ENCODE results near the gene BMP6. TPM values are rescaled to one million over a fixed set of nuclear protein-coding genes. Genes with fewer than 3 reads are reported as not detected.

The BMP6 gene
- total and polyA plus RNA-seq, 2 of the 8 experiments (the other 6 are each of a cell fraction or from before 2014, with no cell fraction given) = 2.0 to 2.1 TPM

DNA sequence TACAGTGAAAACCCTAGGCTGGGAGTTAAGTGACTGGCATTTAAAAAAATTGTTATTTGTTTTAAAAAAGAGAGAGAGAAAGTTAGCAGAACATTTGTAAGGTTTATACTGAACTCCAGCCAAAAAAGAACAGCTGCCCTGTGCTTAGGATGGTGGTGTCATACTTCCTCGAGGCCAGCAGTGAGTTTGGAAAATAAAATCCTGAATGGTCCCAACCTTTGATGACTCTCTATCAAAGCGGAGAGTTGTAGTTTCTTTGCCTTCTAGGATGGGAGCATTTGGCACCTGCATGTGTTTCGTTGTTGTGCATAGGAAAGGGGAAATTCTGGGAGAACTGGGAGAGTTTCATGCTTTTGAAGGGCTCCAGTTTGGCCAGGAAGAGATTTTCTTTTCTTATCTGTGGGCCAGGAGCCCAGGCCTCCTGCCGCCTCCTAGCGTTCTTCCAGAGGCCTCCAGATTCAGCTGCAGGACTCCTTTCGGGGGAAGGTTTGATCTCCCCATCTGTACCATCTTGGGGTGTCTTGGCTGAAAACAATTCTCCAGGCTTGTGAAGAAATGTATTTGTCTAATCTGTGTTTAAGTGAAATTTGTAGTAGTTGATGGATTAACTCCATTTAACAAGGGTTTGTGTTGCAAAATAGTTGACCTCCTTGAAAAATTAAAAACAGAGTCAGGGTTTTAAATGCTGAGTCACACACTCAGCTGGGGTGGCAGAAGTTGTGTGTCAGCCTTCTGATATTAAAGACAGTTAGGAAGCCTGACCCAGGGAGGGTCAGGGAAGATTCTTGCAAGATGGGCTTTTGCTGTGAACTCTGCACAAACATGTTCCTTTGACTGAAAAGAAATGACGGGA lies 121.3 kb downstream of the BMP6 start:
- 0 out of 8 replicates have a peak, but pooled peaks cover 0 to 3% (median 0%) of the 10 kb centered on the region in 4 experiments for H3K36me3 ChIP-seq (ENCODE audit: control insufficient read depth in 2 of 4, insufficient read depth in 4 of 4, low read length in 3 of 4)
- H3K4me1 ChIP-seq (replicated peaks in 1 of 4; ENCODE audit: control insufficient read depth in 3 of 4, insufficient read depth in 4 of 4, low read length in 3 of 4) = no peaks in the 10 kb centered on the region
- peaks cover 3 to 13% of the 10 kb centered on the region in 2 experiments; a peak in 3 of 4 replicates for H3K9me3 ChIP-seq (ENCODE audit: insufficient read depth in 2 of 2, low read depth in 1 of 2, low read length in 1 of 2)
- FAIRE-seq (no peak), DNase-seq (ENCODE audit: low read depth in 1 of 2, low spot score in 2 of 2) (no peak)
- H2BK15ac ChIP-seq (ENCODE audit: low read length) = no peak overlapping the region
- no peak overlapping the region for H2BK120ac ChIP-seq (replicated peaks; ENCODE audit: low read depth, low read length)
- no peak overlapping the region for H2AK5ac ChIP-seq (ENCODE audit: low read depth, low read length)
- no peak overlapping the region; the same call in 1 of the 2 replicates for H2AFZ ChIP-seq (ENCODE audit: low read length)
- no peak overlapping the region for H2BK12ac ChIP-seq (ENCODE audit: low read depth, low read length)
- ChIA-PET POLR2A (ENCODE audit: partially characterized antibody) (no interaction called here), CTCF (ENCODE audit: partially characterized antibody) (interaction anchor here (1.3 kb wide), 1 partner anchor 27 kb away, joined by 3 read pairs; no protein-coding TSS in a partner anchor)
- H3K9ac ChIP-seq (replicated peaks in 1 of 4; ENCODE audit: extremely low read depth in 1 of 4, low read depth in 3 of 4, low read length in 3 of 4) = no peak overlapping the region
- H3K4me2 ChIP-seq (ENCODE audit: insufficient read depth in 1 of 2, low read depth in 2 of 2, low read length in 2 of 2) = no peak overlapping the region
- no peak overlapping the region for H3K4ac ChIP-seq (replicated peaks; ENCODE audit: insufficient read length, low read depth, low read length)
- WGBS, 2 experiments (ENCODE audit: extremely low coverage in 1 of 2, insufficient coverage in 1 of 2, insufficient read length in 1 of 2, insufficient replicate concordance in 2 of 2, low coverage in 1 of 2, low lambda C conversion rate in 2 of 2, missing lambda C conversion rate in 1 of 2) = 76% methylated on average over 7 of the region's 7 CpGs; no CpG with 5 or more reads in 1 of the 2 experiments
- H2BK20ac ChIP-seq (ENCODE audit: low read length) = no peak overlapping the region
- no peak overlapping the region for H4K91ac ChIP-seq (replicated peaks; ENCODE audit: insufficient read length, low read length)
- no peak overlapping the region for H3K27ac ChIP-seq (ENCODE audit: low read depth, low read length)
- H4K8ac ChIP-seq (ENCODE audit: extremely low read depth, insufficient read depth, low read length) = no peak overlapping the region
- no peak overlapping the region for H3K23ac ChIP-seq (ENCODE audit: insufficient read length)
- no peak overlapping the region for H3K56ac ChIP-seq (replicated peaks; ENCODE audit: insufficient read length, low read depth, low read length)
- no peak for TF ChIP-seq EP300 (IDR thresholded peaks at IDR 0.05; ENCODE audit: borderline replicate concordance in 1 of 2, low read depth in 2 of 2, low read length in 2 of 2)
- no peak for TF ChIP-seq TBP (IDR thresholded peaks at IDR 0.05; ENCODE audit: low read depth, low read length)
- peak; percentile 87 for TF ChIP-seq BACH1 (IDR thresholded peaks at IDR 0.05; ENCODE audit: low read length)
- TF ChIP-seq CTCF (IDR thresholded peaks at IDR 0.05; ENCODE audit: control extremely low read depth in 1 of 3, insufficient read depth in 1 of 3, low read depth in 1 of 3, low read length in 3 of 3) = peak; percentile 40 to 45 (median 40)
- no peak for TF ChIP-seq SRF (IDR thresholded peaks at IDR 0.05; ENCODE audit: low read depth, low read length)
- no peak for TF ChIP-seq NRF1 (IDR thresholded peaks at IDR 0.05; ENCODE audit: low read depth, low read length)
- peak; percentile 35; the same call in 1 of the 2 replicates for TF ChIP-seq MAFK (IDR thresholded peaks at IDR 0.05; ENCODE audit: low read depth, low read length)
- TF ChIP-seq RAD21 (IDR thresholded peaks at IDR 0.05 in 1 of 2, conservative IDR thresholded peaks at IDR 0.05 in 1 of 2; ENCODE audit: low read depth in 2 of 2, low read length in 2 of 2) = peak; percentile 40 to 54
- TF ChIP-seq SP4 (IDR thresholded peaks at IDR 0.05; ENCODE audit: low read length) = no peak
- H4K5ac ChIP-seq (ENCODE audit: insufficient read length, low read depth, low read length) = no peak overlapping the region
- H3K23me2 ChIP-seq (ENCODE audit: low read depth, low read length) = no peaks in the 10 kb centered on the region
- no peaks in the 10 kb centered on the region for H3K79me2 ChIP-seq (ENCODE audit: control insufficient read depth in 1 of 2, insufficient read depth in 2 of 2, low read length in 2 of 2)
- no peaks in the 10 kb centered on the region for H3K27me3 ChIP-seq (replicated peaks in 1 of 4; ENCODE audit: control insufficient read depth in 3 of 4, extremely low read depth in 1 of 4, insufficient read depth in 3 of 4, low read length in 3 of 4)
- H3K79me1 ChIP-seq (ENCODE audit: low read depth, low read length) = no peaks in the 10 kb centered on the region
- no peaks in the 10 kb centered on the region for H4K20me1 ChIP-seq (replicated peaks in 1 of 2; ENCODE audit: control insufficient read depth in 1 of 2, insufficient read depth in 2 of 2, low read length in 2 of 2)
- no peak overlapping the region for H3K14ac ChIP-seq (ENCODE audit: insufficient read length)
- H2BK5ac ChIP-seq (ENCODE audit: low read depth, low read length) = no peak overlapping the region
- no peak overlapping the region for H3K4me3 ChIP-seq (ENCODE audit: extremely low read depth in 1 of 4, insufficient read depth in 2 of 4, low read depth in 3 of 4, low read length in 4 of 4)
- no peak overlapping the region for H3K18ac ChIP-seq (ENCODE audit: extremely low read depth, low read length)

Data from H1 (cell line).